ENCODE measurements around the gene KIZ. TPM values are rescaled to one million over a fixed set of nuclear protein-coding genes. Genes with fewer than 3 reads are reported as not detected.
A peak's percentile ranks its signal among the peaks of the same experiment; 100 is the strongest.

The KIZ gene
- total RNA-seq, 1 experiment from 2014 or later: 13.2 TPM

DNA sequence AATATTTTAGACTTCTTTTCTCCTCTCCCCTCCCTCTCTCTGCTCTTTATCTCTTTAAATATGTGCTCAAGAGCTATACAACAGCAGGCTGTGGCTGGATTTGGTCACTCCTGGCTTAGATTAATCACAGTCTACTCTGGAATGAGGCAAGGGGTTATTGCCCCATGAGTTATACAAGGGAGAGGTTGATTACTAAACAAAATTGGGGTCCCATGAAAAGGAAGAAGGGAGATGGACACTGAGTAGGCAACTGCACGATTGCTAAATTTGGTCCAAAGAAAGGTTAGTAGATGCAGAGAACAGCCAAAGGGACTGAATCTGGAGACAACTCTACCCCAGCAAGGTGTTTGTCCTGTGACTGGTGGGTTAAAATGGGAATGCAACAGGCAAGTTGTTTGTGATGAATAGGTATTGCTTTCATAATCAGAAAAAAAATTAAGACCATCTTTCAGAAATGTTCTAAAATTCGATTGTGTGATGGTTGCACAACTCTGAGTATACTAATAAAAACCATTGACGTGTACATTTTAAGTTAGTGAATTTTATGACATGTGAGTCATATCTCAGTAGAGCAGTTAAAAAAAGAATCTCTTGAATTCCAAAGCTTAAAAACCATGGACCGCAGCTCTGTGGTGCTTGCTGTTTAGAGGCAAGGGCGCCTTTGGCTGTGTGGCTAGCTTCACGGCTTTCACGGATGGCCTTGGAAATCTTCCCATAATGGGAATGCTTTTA is 57.1 kb downstream of the KIZ start:
- DNase-seq (ENCODE audit: low read depth in 1 of 2, low spot score in 2 of 2): peak; percentile 72
- H3K4me1 ChIP-seq (replicated peaks): peaks cover 16% of the 10 kb centered on the region
- peak overlapping the region; percentile 36 for H3K27ac ChIP-seq
- no peaks in the 10 kb centered on the region for H3K9me3 ChIP-seq (replicated peaks)
- no peaks in the 10 kb centered on the region for H3K27me3 ChIP-seq (replicated peaks)
- no peaks in the 10 kb centered on the region for H3K36me3 ChIP-seq
- H3K4me3 ChIP-seq: no peak overlapping the region

DNA sequence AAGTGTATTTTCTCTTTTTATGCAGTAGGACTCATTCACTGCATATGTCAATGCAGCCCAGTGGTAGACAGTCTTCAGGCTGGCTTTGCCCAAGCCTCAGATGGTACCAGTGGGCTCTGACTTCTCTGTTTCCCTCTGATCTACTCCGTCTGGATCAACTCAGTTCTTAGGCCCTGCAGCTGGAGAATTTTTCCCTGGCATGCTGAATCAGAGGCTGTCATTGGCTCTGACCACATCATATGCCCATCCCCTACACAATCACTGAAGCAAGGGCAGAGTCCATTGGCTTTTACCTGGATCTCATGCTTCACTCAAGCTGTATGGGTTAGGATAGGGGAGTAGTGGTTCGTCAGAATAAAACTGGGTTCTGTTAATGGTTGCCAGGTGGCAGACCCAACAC is 57.8 kb downstream of the KIZ start:
- Histone ChIP-seq H3K9me3 (replicated peaks) (no peaks in the 10 kb centered on the region), H3K4me1 (replicated peaks) (peaks cover 16% of the 10 kb centered on the region), H3K36me3 (no peaks in the 10 kb centered on the region), H3K4me3 (no peak overlapping the region), H3K27me3 (replicated peaks) (no peaks in the 10 kb centered on the region), H3K27ac (peak overlapping the region; percentile 35)
- DNase-seq (ENCODE audit: low read depth in 1 of 2, low spot score in 2 of 2): peak in 1 of 2 experiments; percentile 6

DNA sequence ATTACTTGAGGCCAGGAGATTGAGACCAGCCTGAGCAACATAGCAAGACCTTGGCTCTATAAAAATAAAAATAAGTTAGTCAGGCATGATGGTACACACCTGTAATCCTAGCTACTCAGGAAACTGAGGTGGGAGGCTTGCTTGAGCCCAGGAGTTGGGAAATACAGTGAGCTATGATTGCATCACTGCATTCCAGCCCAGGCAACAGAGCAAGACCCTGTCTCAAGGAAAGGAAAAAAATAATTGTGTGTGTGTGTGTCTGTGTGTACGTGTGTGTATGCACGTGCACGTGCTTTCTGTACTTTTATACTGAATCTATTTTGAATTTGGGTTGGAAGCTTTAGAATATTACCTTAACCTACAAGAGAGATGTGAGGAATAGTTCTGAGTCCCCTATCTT is 58.9 kb downstream of the KIZ start:
- H3K9me3 ChIP-seq (replicated peaks): no peaks in the 10 kb centered on the region
- no peak for DNase-seq (ENCODE audit: low read depth in 1 of 2, low spot score in 2 of 2)
- H3K4me3 ChIP-seq: no peak overlapping the region
- H3K36me3 ChIP-seq: no peaks in the 10 kb centered on the region
- peaks cover 23% of the 10 kb centered on the region for H3K4me1 ChIP-seq (replicated peaks)
- H3K27ac ChIP-seq: no peak overlapping the region
- H3K27me3 ChIP-seq (replicated peaks): no peaks in the 10 kb centered on the region

DNA sequence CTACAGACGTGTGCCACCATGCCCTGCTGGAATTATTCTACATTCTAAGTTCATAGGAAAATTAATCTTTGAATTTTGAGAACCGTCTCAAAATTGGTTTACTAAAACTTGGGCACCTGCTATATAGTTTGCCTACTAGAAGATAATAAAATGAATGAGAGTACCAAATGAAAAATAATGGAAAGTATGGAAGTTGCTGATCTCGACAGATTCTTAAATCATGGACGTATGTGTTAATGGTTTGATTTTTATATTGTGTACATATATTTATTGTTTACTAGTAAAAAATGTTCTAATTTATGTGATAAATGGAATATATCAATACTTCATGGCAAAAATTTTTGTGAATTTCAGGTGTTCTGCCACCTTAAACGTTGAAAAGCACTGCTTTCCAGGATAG is 60.0 kb downstream of the KIZ start:
- H3K4me3 ChIP-seq: no peak overlapping the region
- DNase-seq (ENCODE audit: low read depth in 1 of 2, low spot score in 2 of 2): no peak
- H3K27ac ChIP-seq: no peak overlapping the region
- H3K4me1 ChIP-seq (replicated peaks): peaks cover 32% of the 10 kb centered on the region
- H3K36me3 ChIP-seq: no peaks in the 10 kb centered on the region
- H3K9me3 ChIP-seq (replicated peaks): no peaks in the 10 kb centered on the region
- H3K27me3 ChIP-seq (replicated peaks): no peaks in the 10 kb centered on the region

DNA sequence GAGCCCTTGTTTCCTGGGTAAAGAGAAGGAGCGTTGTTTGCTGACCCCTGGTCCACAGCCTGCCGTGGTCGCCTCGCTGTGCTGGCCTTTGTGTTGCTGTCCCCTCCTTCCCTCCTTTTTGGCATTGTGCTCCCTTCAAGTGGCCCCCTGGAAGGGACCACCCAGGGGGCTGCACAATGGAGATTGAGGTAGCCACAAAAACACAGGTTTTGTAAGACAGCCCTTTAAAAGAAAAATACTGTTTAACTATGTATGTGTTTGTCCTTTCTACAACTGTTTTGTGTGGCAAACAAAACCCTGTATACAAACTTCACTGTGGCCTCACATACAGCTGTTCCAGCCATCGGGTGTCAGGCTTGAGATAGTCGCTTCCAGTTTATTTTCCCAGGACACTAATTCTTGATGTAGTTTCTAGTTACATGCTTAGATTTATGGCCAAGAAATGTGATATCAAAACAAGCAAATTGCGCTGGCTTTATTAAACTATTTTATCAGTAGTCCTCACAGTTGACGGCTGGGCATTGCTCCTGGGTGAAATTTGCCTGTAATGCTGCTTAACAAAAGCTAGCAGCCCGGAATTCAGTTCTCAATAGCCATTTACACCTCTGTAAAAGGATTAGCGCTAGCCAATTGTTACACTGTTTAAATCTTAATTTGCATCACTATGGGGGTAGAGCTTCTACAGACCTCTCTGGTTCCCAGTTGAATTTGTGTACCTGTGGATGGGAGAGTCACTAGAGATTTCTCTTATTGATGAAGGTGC is 64.1 kb downstream of the KIZ start:
- Histone ChIP-seq H3K27me3 (replicated peaks) (no peaks in the 10 kb centered on the region), H3K9me3 (replicated peaks) (no peaks in the 10 kb centered on the region), H3K4me1 (replicated peaks) (peaks cover 18% of the 10 kb centered on the region), H3K4me3 (no peak overlapping the region), H3K36me3 (no peaks in the 10 kb centered on the region), H3K27ac (no peak overlapping the region)
- peak; percentile 56 to 76 for DNase-seq (ENCODE audit: low read depth in 1 of 2, low spot score in 2 of 2)

DNA sequence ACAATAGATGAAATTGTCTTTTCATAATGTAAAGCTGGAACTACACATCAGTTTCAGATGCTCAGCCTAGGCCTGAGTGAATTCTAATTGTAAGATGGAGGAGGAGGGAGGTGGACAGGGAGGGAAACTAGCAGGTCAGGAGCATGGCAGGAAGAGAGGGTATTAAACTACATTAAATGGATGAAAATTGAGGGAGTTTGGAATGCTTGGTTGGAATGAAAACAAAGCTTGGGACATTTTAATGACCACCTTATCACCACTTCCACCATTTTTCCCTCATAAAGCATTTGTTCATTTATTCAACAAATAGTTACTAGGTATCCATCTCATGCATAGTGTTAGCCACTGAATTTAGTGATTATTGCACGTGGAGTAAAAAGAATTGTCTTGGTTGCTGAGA is 65.0 kb downstream of the KIZ start:
- Histone ChIP-seq H3K4me1 (replicated peaks) (peaks cover 18% of the 10 kb centered on the region), H3K36me3 (no peaks in the 10 kb centered on the region), H3K27ac (no peak overlapping the region), H3K4me3 (no peak overlapping the region), H3K9me3 (replicated peaks) (no peaks in the 10 kb centered on the region), H3K27me3 (replicated peaks) (no peaks in the 10 kb centered on the region)
- DNase-seq (ENCODE audit: low read depth in 1 of 2, low spot score in 2 of 2): no peak

DNA sequence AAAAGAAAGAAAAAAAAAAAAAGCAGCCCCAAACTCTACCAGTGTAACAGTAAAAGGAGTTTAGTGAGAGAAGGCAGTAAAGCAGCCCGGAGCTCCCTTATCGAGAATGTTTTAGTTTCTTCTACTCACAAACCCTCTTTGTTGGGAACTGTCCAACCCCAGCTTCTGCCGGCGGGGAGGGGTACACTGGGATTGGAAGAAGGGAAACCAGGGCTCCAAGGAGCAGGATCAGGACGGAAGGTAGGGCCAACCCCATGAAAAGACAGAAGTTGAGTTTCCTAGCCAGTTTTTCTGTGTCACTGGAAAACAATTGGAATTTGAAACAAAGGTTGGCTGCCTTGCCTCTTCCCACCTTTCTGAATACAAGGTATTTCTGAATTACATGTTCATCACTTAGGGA is 66.0 kb downstream of the KIZ start:
- no peaks in the 10 kb centered on the region for H3K27me3 ChIP-seq (replicated peaks)
- no peaks in the 10 kb centered on the region for H3K36me3 ChIP-seq
- peaks cover 18% of the 10 kb centered on the region for H3K4me1 ChIP-seq (replicated peaks)
- no peak overlapping the region for H3K4me3 ChIP-seq
- DNase-seq (ENCODE audit: low read depth in 1 of 2, low spot score in 2 of 2): no peak
- H3K27ac ChIP-seq: no peak overlapping the region
- no peaks in the 10 kb centered on the region for H3K9me3 ChIP-seq (replicated peaks)

DNA sequence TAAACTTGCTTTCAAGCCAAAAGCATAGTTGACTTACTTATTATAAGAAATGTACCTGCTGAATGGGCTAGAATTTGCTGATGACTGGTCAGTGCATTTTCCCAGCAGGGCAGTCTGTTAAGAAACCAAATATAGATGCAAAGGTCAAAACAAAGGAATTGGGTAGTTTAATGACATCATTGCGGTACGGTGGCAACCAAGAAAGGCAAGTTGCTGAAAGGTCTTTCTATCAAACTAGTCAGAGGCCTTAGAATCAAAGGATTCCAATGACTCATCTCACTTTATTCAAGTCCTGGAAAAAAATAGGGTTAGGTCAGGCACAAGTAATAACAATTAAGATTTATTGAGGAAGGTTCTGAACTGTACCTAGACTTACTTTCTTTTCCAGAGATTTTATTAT is 76.4 kb downstream of the KIZ start:
- DNase-seq (ENCODE audit: low read depth in 1 of 2, low spot score in 2 of 2): peak in 1 of 2 experiments; percentile 30
- H3K36me3 ChIP-seq: no peaks in the 10 kb centered on the region
- H3K27me3 ChIP-seq (replicated peaks): no peaks in the 10 kb centered on the region

DNA sequence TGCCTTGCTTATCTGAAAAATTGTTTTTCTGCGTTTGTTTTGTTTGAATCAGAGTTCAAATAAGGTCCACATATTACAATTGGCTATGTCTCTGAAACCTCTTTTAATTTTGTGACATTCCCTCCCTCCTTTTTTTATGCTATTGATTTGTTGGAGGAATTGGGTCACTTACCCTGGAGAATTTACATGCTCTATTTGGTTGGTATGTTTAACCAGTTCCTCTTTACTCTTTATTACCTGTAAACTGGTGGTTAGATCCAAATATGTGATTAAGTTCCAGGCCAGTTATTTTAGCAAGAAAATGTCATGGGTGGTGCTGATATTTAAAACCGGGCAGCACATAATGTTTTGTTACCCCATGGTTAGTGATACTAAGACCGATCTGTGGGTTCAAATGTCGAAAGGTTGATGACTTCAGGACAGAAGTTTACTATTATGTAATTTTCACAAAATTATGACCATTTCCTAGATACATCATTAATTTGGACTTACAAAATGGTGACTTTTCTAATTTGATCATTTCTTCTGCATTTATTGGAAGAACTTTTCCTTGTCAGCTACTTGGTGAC is 77.3 kb downstream of the KIZ start:
- no peak for DNase-seq (ENCODE audit: low read depth in 1 of 2, low spot score in 2 of 2)
- no peaks in the 10 kb centered on the region for H3K9me3 ChIP-seq (replicated peaks)

More for the DNA sequence above, 76.4 kb downstream of the KIZ start:
- H3K4me1 ChIP-seq (replicated peaks): 0 out of 2 replicates have a peak, but pooled peaks cover 4% of the 10 kb centered on the region
- no peak overlapping the region for H3K4me3 ChIP-seq
- no peaks in the 10 kb centered on the region for H3K9me3 ChIP-seq (replicated peaks)
- no peak overlapping the region for H3K27ac ChIP-seq

DNA sequence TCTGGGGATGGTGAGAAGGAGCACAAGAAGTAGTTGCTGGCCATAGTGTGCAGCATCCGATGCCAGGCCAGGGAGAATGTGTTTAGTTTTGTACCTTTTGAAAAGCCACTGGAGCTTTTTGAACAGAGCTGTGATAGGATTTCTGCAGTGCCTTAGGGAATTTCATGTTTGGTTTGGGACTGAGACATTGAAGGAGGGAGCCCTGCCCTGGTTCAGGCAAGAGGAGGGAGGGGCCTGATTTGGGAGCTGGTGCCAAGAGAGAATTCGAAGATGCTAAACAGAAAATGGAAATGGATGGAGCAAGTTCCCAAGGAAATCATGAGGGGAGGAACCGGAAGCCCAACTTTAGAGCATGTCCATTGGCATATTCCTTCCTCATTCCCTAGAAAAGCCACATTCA is 80.7 kb downstream of the KIZ start:
- no peak overlapping the region for H3K27ac ChIP-seq
- no peak overlapping the region for H3K4me3 ChIP-seq
- no peaks in the 10 kb centered on the region for H3K9me3 ChIP-seq (replicated peaks)
- 0 out of 2 replicates have a peak, but pooled peaks cover 4% of the 10 kb centered on the region for H3K4me1 ChIP-seq (replicated peaks)
- DNase-seq (ENCODE audit: low read depth in 1 of 2, low spot score in 2 of 2): no peak
- no peaks in the 10 kb centered on the region for H3K36me3 ChIP-seq
- no peaks in the 10 kb centered on the region for H3K27me3 ChIP-seq (replicated peaks)

More for the DNA sequence above, 77.3 kb downstream of the KIZ start:
- H3K36me3 ChIP-seq: no peaks in the 10 kb centered on the region
- 0 out of 2 replicates have a peak, but pooled peaks cover 4% of the 10 kb centered on the region for H3K4me1 ChIP-seq (replicated peaks)
- no peak overlapping the region for H3K4me3 ChIP-seq
- no peak overlapping the region for H3K27ac ChIP-seq
- H3K27me3 ChIP-seq (replicated peaks): no peaks in the 10 kb centered on the region

DNA sequence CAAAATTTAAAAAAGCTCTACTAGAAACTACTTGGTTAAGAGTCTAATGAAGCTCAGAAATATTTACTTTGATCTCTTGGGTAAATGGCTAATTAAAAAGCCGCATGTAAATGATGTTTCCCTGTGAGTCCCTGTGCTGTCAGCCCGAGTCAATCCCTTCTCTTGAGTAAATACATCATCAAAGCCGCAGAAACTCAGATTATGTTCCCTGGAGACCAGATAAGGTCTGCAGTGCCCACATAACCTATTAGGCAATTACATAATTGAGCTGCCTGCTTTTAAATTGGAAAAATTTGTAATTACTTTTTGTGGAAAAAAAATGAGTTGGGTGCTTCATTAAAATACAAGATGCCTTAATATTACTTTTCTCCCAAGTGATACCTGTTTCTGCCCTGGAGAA is 83.1 kb downstream of the KIZ start:
- no peaks in the 10 kb centered on the region for H3K36me3 ChIP-seq
- no peak overlapping the region for H3K4me3 ChIP-seq
- no peak overlapping the region for H3K27ac ChIP-seq
- no peak for DNase-seq (ENCODE audit: low read depth in 1 of 2, low spot score in 2 of 2)
- H3K4me1 ChIP-seq (replicated peaks): no peaks in the 10 kb centered on the region
- no peaks in the 10 kb centered on the region for H3K9me3 ChIP-seq (replicated peaks)
- H3K27me3 ChIP-seq (replicated peaks): no peaks in the 10 kb centered on the region

DNA sequence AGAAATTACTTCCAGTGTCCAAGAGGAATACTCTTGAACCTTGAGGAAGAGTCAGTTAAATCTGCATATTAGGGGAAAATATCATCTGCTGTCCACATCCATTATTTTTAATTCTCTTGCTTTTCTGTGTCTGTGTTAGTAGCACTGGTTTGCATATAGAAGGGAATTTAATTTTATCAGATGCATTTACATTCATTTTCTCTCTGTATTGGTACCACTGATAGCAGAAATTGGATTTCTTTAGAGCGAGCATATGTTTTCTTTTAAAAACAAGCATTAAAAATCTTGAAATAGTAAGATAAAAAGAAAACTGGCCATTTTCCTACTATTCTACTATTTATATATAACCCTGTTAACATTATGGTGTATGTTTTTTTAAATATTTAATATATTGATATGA is 83.8 kb downstream of the KIZ start:
- DNase-seq (ENCODE audit: low read depth in 1 of 2, low spot score in 2 of 2): no peak
- Histone ChIP-seq H3K4me3 (no peak overlapping the region), H3K9me3 (replicated peaks) (no peaks in the 10 kb centered on the region), H3K27me3 (replicated peaks) (no peaks in the 10 kb centered on the region), H3K4me1 (replicated peaks) (no peaks in the 10 kb centered on the region), H3K27ac (no peak overlapping the region), H3K36me3 (no peaks in the 10 kb centered on the region)

DNA sequence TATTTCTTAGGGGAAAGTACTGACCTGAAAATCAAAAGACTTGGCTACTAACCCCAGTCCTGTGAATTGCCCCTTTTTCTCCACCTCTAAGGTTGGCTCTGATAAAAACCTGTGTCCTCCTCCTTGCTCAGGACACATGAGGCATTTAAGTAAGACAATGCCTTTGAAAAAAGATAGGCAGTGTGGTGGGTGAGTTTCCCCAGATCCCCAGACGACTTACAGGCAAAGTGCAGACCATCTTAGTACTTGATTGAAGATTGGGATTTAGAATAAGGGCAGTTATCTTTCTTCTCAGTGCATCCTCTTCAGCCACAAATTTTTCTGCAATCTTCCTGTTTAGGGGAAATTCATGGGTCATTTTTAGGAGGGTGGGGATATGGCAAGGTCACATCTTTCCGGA is 87.8 kb downstream of the KIZ start:
- H3K36me3 ChIP-seq: no peaks in the 10 kb centered on the region
- H3K27ac ChIP-seq: no peak overlapping the region
- no peak overlapping the region for H3K4me3 ChIP-seq
- no peaks in the 10 kb centered on the region for H3K4me1 ChIP-seq (replicated peaks)
- no peak for DNase-seq (ENCODE audit: low read depth in 1 of 2, low spot score in 2 of 2)
- H3K27me3 ChIP-seq (replicated peaks): no peaks in the 10 kb centered on the region
- H3K9me3 ChIP-seq (replicated peaks): no peaks in the 10 kb centered on the region

DNA sequence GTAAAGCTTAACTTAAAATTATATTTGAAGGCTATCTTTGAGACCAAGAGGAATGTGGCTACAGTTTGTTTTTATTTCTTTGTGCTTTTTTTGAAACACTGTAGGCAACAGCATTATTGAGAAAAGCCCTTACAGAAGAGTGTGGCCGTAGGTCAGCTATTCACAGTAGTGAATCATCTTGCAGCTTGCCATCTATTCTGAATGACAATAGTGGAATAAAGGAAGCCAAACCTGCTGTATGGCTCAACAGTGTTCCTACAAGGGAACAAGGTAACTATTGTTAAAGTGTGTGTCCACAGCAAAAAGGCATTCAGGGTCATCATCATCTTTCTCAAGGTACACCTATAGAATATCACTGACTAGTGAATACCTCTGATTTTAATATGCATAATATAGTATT is 88.5 kb downstream of the KIZ start:
- Histone ChIP-seq H3K27me3 (replicated peaks) (no peaks in the 10 kb centered on the region), H3K4me3 (no peak overlapping the region), H3K36me3 (no peaks in the 10 kb centered on the region), H3K9me3 (replicated peaks) (no peaks in the 10 kb centered on the region), H3K4me1 (replicated peaks) (no peaks in the 10 kb centered on the region), H3K27ac (no peak overlapping the region)
- no peak for DNase-seq (ENCODE audit: low read depth in 1 of 2, low spot score in 2 of 2)

All from SJSA1 (cell line).